GM18526 (cell line): ENCODE measurements around the gene PYGM.

ENCODE experiments used
- POLR2A ChIP-seq: IDR thresholded peaks from 3 replicates; pipeline ENCODE4 v1.6.1; 2011; ENCODE audit not compliant: insufficient read length; ENCODE audit errors: extremely low read depth

Gene PYGM

GRCh38 chr11:64715756-64716472, 43.9 kb downstream of the PYGM start:
- no peak for TF ChIP-seq POLR2A

- no peak for TF ChIP-seq POLR2A
These were observed 44.7 kb downstream of the PYGM start for GRCh38 chr11:64715110-64715509.

GRCh38 chr11:64714666-64715065, 45.1 kb downstream of the PYGM start:
- TF ChIP-seq POLR2A: no peak

GRCh38 chr11:64713781-64714363, 45.9 kb downstream of the PYGM start:
- no peak for TF ChIP-seq POLR2A

GRCh38 chr11:64713016-64713707, 46.6 kb downstream of the PYGM start:
- no peak for TF ChIP-seq POLR2A

- no peak for TF ChIP-seq POLR2A
These were observed 47.3 kb downstream of the PYGM start for GRCh38 chr11:64712430-64713015.

GRCh38 chr11:64711956-64712362, 47.8 kb downstream of the PYGM start:
- TF ChIP-seq POLR2A: no peak

GRCh38 chr11:64711138-64711955, 48.4 kb downstream of the PYGM start:
- no peak for TF ChIP-seq POLR2A

GRCh38 chr11:64710418-64711137, 49.2 kb downstream of the PYGM start:
- TF ChIP-seq POLR2A: no peak

GRCh38 chr11:64705501-64705900, 54.3 kb downstream of the PYGM start:
- no peak for TF ChIP-seq POLR2A

GRCh38 chr11:64703048-64703447, 56.7 kb downstream of the PYGM start:
- TF ChIP-seq POLR2A: no peak

- no peak for TF ChIP-seq POLR2A
These were observed 61.3 kb downstream of the PYGM start for GRCh38 chr11:64698427-64698826.

- TF ChIP-seq POLR2A: no peak
These were observed 62.0 kb downstream of the PYGM start for GRCh38 chr11:64697663-64698375.
